ENCODE measurements around the gene MSMP.

Gene MSMP

DNA sequence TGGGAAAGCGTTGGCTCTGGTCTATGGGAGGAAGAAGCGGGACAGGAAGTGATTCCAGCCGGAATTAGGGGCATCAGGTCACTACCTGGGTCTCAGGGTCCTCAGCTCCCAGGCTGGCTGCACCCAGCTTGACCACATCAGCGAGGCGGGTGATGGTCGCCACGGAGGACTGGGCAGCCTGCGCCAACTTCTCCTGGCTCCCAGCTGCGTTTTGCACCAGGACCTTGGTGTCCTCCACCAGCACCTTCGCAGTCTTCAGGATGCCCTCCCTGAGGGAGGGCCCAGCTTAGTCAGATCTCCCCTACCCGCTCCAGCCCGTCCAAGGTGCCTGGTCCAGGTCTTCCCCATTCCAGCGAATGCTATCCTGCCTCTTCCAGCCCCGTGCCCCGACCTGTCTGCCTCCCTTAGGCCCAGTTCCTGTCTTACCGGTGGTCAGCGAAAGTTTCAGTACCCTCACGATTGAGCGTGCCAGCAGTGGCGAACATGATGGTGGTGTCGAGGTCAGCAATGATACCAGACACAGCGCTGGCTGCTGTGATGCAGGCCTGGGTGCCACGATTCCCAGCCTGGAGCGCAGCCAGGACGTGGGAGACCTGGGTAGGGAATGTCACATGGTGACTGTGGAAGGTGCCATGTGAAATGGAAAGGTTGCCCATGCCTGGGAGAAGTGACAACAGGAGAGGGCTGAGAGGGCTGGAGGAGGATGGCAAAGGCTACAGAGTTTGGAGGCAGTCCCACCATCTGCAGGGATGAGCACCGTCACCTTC lies 50.0 kb downstream of the MSMP start:
- no peak for DNase-seq (ENCODE audit: low read depth in 2 of 2)
- no peak overlapping the region for H3K4me3 ChIP-seq (replicated peaks in 1 of 2; ENCODE audit: low read depth in 2 of 2, low read length in 2 of 2)
- TF ChIP-seq, protein P1, sequence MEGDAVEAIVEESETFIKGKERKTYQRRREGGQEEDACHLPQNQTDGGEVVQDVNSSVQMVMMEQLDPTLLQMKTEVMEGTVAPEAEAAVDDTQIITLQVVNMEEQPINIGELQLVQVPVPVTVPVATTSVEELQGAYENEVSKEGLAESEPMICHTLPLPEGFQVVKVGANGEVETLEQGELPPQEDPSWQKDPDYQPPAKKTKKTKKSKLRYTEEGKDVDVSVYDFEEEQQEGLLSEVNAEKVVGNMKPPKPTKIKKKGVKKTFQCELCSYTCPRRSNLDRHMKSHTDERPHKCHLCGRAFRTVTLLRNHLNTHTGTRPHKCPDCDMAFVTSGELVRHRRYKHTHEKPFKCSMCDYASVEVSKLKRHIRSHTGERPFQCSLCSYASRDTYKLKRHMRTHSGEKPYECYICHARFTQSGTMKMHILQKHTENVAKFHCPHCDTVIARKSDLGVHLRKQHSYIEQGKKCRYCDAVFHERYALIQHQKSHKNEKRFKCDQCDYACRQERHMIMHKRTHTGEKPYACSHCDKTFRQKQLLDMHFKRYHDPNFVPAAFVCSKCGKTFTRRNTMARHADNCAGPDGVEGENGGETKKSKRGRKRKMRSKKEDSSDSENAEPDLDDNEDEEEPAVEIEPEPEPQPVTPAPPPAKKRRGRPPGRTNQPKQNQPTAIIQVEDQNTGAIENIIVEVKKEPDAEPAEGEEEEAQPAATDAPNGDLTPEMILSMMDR (IDR thresholded peaks at IDR 0.05; ENCODE audit: low read depth, low read length): no peak
